ENCODE data around the gene STRIP2. TPM values are rescaled to one million over a fixed set of nuclear protein-coding genes. Genes with fewer than 3 reads are reported as not detected.

The STRIP2 gene
- total RNA-seq, 1 experiment from 2014 or later = 10.8 TPM

DNA sequence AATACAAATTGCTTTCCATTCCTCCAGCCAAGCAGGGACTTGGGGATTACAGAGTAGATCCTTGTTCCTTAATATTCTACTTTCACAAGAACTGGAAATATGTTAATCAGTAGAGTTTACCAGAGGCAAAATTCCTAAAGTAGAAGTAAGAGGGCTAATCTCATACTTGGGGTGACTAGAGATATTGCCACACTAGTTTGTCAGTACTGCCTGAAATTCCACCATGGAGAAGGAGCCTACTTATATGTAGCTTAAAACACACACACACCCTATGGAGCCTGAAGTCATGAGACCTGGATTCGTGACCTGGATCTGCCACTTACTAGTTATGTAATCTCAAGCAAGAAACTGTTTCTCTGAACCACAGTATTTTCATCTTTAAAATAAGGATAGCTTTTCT lies 33.9 kb downstream of the STRIP2 start (continued):
- TF ChIP-seq, protein P1, sequence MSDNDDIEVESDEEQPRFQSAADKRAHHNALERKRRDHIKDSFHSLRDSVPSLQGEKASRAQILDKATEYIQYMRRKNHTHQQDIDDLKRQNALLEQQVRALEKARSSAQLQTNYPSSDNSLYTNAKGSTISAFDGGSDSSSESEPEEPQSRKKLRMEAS (IDR thresholded peaks at IDR 0.05) = no peak
- TF ChIP-seq SIN3A (IDR thresholded peaks at IDR 0.05; ENCODE audit: low read depth) (no peak), RAD21 (IDR thresholded peaks at IDR 0.05; ENCODE audit: low read depth) (no peak), EZH2 (IDR thresholded peaks at IDR 0.05) (no peak), POLR2A (IDR thresholded peaks at IDR 0.05; ENCODE audit: borderline replicate concordance, extremely low read depth, insufficient read depth, insufficient read length) (no peak), EGR1 (IDR thresholded peaks at IDR 0.05; ENCODE audit: low read depth) (no peak), ZFX (IDR thresholded peaks at IDR 0.05) (no peak), CBX3 (IDR thresholded peaks at IDR 0.05; ENCODE audit: low read depth) (no peak)
- TF ChIP-seq, protein P2, sequence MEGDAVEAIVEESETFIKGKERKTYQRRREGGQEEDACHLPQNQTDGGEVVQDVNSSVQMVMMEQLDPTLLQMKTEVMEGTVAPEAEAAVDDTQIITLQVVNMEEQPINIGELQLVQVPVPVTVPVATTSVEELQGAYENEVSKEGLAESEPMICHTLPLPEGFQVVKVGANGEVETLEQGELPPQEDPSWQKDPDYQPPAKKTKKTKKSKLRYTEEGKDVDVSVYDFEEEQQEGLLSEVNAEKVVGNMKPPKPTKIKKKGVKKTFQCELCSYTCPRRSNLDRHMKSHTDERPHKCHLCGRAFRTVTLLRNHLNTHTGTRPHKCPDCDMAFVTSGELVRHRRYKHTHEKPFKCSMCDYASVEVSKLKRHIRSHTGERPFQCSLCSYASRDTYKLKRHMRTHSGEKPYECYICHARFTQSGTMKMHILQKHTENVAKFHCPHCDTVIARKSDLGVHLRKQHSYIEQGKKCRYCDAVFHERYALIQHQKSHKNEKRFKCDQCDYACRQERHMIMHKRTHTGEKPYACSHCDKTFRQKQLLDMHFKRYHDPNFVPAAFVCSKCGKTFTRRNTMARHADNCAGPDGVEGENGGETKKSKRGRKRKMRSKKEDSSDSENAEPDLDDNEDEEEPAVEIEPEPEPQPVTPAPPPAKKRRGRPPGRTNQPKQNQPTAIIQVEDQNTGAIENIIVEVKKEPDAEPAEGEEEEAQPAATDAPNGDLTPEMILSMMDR (IDR thresholded peaks at IDR 0.05 in 2 of 3, conservative IDR thresholded peaks at IDR 0.05 in 1 of 3; ENCODE audit: borderline replicate concordance in 1 of 3, insufficient read depth in 1 of 3, low read depth in 2 of 3, low read length in 2 of 3) = no peak

DNA sequence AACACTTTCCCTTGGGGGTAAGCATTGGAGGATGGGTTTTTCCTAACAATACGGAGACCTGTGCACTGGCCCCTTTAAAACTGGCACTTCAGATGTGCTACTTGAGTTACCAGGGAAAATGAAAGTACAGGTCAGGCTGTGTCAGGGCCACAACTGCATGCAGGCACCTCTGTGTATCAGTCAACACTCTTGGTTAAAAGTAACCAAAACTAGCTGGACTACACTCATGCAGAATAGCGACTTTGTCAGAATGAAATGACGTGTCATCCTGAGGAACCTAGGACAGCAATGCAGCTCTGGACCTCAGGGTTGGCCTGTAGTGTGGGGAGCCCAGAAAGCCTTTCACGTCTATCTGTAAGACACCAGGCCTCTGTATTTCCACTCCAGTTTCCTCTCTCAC lies 34.3 kb downstream of the STRIP2 start:
- Histone ChIP-seq H3K9me3 (ENCODE audit: control insufficient read depth in 1 of 2, insufficient read depth in 1 of 2, low read depth in 1 of 2, low read length in 2 of 2) (no peaks in the 10 kb centered on the region), H3K4me1 (ENCODE audit: control insufficient read depth in 1 of 2, insufficient read depth in 2 of 2, low read length in 2 of 2) (peaks cover 0 to 9% of the 10 kb centered on the region in 2 experiments; a peak in 3 of 4 replicates), H3K4me3 (replicated peaks in 1 of 2; ENCODE audit: low read depth in 1 of 2, low read length in 2 of 2) (no peak overlapping the region), H3K9ac (ENCODE audit: low read length) (no peak overlapping the region), H3K36me3 (ENCODE audit: control insufficient read depth in 1 of 2, insufficient read depth in 2 of 2, low read length in 2 of 2) (0 out of 4 replicates have a peak, but pooled peaks cover 0 to 3% of the 10 kb centered on the region in 2 experiments), H3K27me3 (ENCODE audit: insufficient read depth, low read length) (no peaks in the 10 kb centered on the region), H4K20me1 (ENCODE audit: insufficient read depth) (no peaks in the 10 kb centered on the region), H3K79me2 (ENCODE audit: insufficient read depth, low read length) (no peaks in the 10 kb centered on the region), H3K9me2 (ENCODE audit: insufficient read depth) (no peaks in the 10 kb centered on the region), H3K27ac (ENCODE audit: low read depth, low read length) (no peak overlapping the region), H2AFZ (ENCODE audit: low read depth, low read length, poor library complexity, severe bottlenecking) (no peak overlapping the region), H3K4me2 (ENCODE audit: low read length) (no peak overlapping the region)
- no peak for DNase-seq (ENCODE audit: low read depth, low spot score)
- ChIA-PET RAD21 (ENCODE audit: low non-redundant PET in 1 of 2, low total read pairs in 2 of 2, uncharacterized antibody in 2 of 2, unreplicated experiment in 2 of 2) (no interaction called here), CTCF (interaction anchor here (1.3 kb wide), 1 partner anchor 126 kb away, joined by 3 read pairs; no protein-coding TSS in a partner anchor), POLR2A (no interaction called here)
- BruUV-seq (replicated peaks) = no TSS peak
- no peak for TF ChIP-seq SRF (IDR thresholded peaks at IDR 0.05; ENCODE audit: low read depth)
- no peak for TF ChIP-seq SP1 (IDR thresholded peaks at IDR 0.05; ENCODE audit: low read depth)
- no peak for TF ChIP-seq CEBPB (IDR thresholded peaks at IDR 0.05; ENCODE audit: low read depth)
- no peak for ATAC-seq
- intact Hi-C loops (cut with micrococcal nuclease) = no loop called here
